ENCODE measurements around the gene YTHDC2.

- no peak for TF ChIP-seq EZH2 (optimal IDR thresholded peaks at IDR 0.05; ENCODE audit: low read depth, low read length)
- TF ChIP-seq, protein P1, sequence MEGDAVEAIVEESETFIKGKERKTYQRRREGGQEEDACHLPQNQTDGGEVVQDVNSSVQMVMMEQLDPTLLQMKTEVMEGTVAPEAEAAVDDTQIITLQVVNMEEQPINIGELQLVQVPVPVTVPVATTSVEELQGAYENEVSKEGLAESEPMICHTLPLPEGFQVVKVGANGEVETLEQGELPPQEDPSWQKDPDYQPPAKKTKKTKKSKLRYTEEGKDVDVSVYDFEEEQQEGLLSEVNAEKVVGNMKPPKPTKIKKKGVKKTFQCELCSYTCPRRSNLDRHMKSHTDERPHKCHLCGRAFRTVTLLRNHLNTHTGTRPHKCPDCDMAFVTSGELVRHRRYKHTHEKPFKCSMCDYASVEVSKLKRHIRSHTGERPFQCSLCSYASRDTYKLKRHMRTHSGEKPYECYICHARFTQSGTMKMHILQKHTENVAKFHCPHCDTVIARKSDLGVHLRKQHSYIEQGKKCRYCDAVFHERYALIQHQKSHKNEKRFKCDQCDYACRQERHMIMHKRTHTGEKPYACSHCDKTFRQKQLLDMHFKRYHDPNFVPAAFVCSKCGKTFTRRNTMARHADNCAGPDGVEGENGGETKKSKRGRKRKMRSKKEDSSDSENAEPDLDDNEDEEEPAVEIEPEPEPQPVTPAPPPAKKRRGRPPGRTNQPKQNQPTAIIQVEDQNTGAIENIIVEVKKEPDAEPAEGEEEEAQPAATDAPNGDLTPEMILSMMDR (IDR thresholded peaks at IDR 0.05; ENCODE audit: low read length) = no peak
Observed at GRCh38 chr5:113641715-113642114, 128.2 kb downstream of the YTHDC2 start.
